Loucy (cell line): ENCODE measurements around the gene RAN.

ENCODE experiments used
- H2AFZ ChIP-seq: fragments of 200-600 bp; sonication (generic); 2 replicates; pipeline ENCODE4 v1.6.0; 2016; ENCODE audit warnings: antibody characterized with exemption, mild to moderate bottlenecking, low read length, moderate library complexity
- H3F3A ChIP-seq: fragments of 200-600 bp; 2 replicates; pipeline ENCODE4 v1.6.0; 2016; ENCODE audit warnings: antibody characterized with exemption, low read depth, mild to moderate bottlenecking
- H3K27me3 ChIP-seq: fragments of 200-600 bp; sonication (generic); 2 replicates; pipeline ENCODE4 v1.6.1; 2014; ENCODE audit warnings: low read length, mild to moderate bottlenecking; ENCODE audit not compliant: insufficient read depth, poor library complexity, severe bottlenecking
- H3K36me3 ChIP-seq: fragments of 200-600 bp; sonication (generic); 2 replicates; pipeline ENCODE4 v1.6.1; 2016; ENCODE audit warnings: low read length; ENCODE audit not compliant: insufficient read depth
- H3K4me1 ChIP-seq: fragments of 200-600 bp; sonication (generic); 2 replicates; pipeline ENCODE4 v1.5.1; 2014; ENCODE audit warnings: low read length, mild to moderate bottlenecking; ENCODE audit not compliant: insufficient read depth, poor library complexity, severe bottlenecking
- H3K4me2 ChIP-seq: fragments of 200-600 bp; sonication (generic); 2 replicates; pipeline ENCODE4 v1.6.0; 2014; ENCODE audit warnings: antibody characterized with exemption, low read length, low read depth, mild to moderate bottlenecking; ENCODE audit not compliant: poor library complexity, severe bottlenecking
- H3K4me3 ChIP-seq: fragments of 200-600 bp; sonication (generic); 2 replicates; pipeline ENCODE4 v1.5.1; 2014; ENCODE audit warnings: low read length, mild to moderate bottlenecking, mixed read lengths; ENCODE audit not compliant: poor library complexity, severe bottlenecking
- H3K79me2 ChIP-seq: fragments of 200-600 bp; sonication (generic); 2 replicates; pipeline ENCODE4 v1.6.1; 2014; ENCODE audit warnings: low read length; ENCODE audit not compliant: insufficient read depth
- H3K9ac ChIP-seq: fragments of 200-600 bp; sonication (generic); 2 replicates; pipeline ENCODE4 v1.6.0; 2014; ENCODE audit warnings: mild to moderate bottlenecking, low read depth, low read length, moderate library complexity; ENCODE audit not compliant: poor library complexity, severe bottlenecking
- H3K9me2 ChIP-seq: fragments of 200-600 bp; sonication (generic); replicated peaks from 2 replicates; pipeline ENCODE4 v1.6.1; 2016; ENCODE audit warnings: low read depth, low read length, mixed read lengths
- H3K9me3 ChIP-seq: fragments of 200-600 bp; sonication (generic); 2 replicates; pipeline ENCODE4 v1.6.1; 2014; ENCODE audit warnings: mild to moderate bottlenecking, antibody characterized with exemption, low read length, low read depth; ENCODE audit not compliant: insufficient read depth
- H4K20me1 ChIP-seq: fragments of 200-600 bp; sonication (generic); 2 replicates; pipeline ENCODE4 v1.6.0; 2014; ENCODE audit warnings: antibody characterized with exemption, low read length, mild to moderate bottlenecking; ENCODE audit not compliant: insufficient read depth, poor library complexity, severe bottlenecking
- CTCF ChIP-seq: fragments of 200-600 bp; sonication (generic); conservative IDR thresholded peaks from 2 replicates; pipeline ENCODE4 v1.5.1; 2014; ENCODE audit warnings: mild to moderate bottlenecking, antibody characterized with exemption, low read length
- EZH2phosphoT487 ChIP-seq: fragments of 200-600 bp; IDR thresholded peaks from 2 replicates; pipeline ENCODE4 v1.6.1; 2018; ENCODE audit warnings: antibody characterized with exemption, mild to moderate bottlenecking, moderate library complexity, borderline replicate concordance

Gene RAN

GRCh38 chr12:130911933-130912332 is 40.1 kb downstream of the RAN start:
- no peaks in the 10 kb centered on the region for H3K79me2 ChIP-seq
- no peaks in the 10 kb centered on the region for H3F3A ChIP-seq
- no peak overlapping the region for H2AFZ ChIP-seq
- H3K9me3 ChIP-seq: peaks cover 15% of the 10 kb centered on the region; the same call in 1 of the 2 replicates
- H3K9me2 ChIP-seq: no peaks in the 10 kb centered on the region
- no peaks in the 10 kb centered on the region for H3K4me1 ChIP-seq
- H3K9ac ChIP-seq: no peak overlapping the region
- no peaks in the 10 kb centered on the region for H3K27me3 ChIP-seq
- no peaks in the 10 kb centered on the region for H3K36me3 ChIP-seq
- TF ChIP-seq CTCF (no peak), EZH2phosphoT487 (no peak)
- no peaks in the 10 kb centered on the region for H4K20me1 ChIP-seq
- H3K4me3 ChIP-seq: no peak overlapping the region
- H3K4me2 ChIP-seq: no peak overlapping the region

DNA sequence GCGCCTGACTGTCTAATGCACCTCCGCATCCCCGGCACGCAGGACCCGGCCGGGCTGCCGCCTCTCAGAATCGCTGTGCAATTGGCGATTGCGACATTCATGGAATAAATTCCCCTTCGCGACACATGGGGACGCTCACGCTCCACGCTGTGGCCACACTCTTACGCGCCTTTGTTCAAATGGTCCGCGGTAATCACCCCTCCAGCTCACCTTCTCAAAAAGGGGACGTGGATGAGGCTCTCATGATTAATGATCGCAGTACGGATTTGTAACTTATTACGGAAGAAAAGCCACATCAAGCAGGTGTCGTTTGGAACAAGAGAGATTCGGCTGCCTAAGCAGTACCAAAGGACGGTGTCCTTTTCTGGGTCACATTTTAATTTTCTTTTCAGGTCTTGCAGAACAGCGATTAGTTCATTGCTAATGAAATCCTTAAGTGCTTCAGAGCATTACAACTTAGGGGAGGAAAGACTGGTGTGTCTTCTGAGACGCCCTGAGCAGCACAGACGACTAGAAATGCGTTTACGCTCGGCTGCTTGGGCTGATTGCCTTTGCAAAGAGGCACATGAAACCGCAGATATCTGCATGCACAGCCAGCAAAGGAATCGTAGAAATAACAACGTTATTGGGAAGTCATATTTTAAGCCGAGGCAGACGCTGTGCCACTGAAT is 44.5 kb downstream of the RAN start:
- Histone ChIP-seq H3K9ac (no peak overlapping the region), H3K9me2 (no peaks in the 10 kb centered on the region), H3K79me2 (no peaks in the 10 kb centered on the region), H3F3A (no peaks in the 10 kb centered on the region), H3K4me1 (no peaks in the 10 kb centered on the region), H3K4me3 (no peak overlapping the region), H2AFZ (no peak overlapping the region), H3K27me3 (no peaks in the 10 kb centered on the region), H3K9me3 (peaks cover 8% of the 10 kb centered on the region; the same call in 1 of the 2 replicates), H3K36me3 (no peaks in the 10 kb centered on the region), H4K20me1 (no peaks in the 10 kb centered on the region), H3K4me2 (no peak overlapping the region)
- TF ChIP-seq CTCF (no peak), EZH2phosphoT487 (no peak)

DNA sequence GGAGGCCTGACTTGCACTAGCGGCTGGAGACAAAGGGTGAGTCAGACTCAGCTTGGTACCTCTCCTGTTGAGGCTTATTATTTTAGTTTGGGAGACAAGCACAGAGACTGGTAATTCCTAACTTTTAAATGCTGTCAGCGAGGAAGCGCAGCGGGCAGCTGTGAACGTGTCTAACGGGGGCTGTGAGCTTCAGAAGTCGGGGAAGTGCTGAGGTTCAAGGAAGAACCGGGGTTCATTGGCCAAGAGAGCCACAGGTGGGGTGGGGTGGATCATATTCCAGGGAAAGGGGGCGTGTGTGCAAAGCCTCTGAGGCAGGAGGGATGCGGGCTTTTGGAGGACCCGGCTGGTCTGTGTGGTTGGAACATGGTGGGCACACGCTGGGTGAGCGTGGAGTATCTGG is 45.7 kb downstream of the RAN start:
- no peaks in the 10 kb centered on the region for H3K36me3 ChIP-seq
- H3K9ac ChIP-seq: no peak overlapping the region
- H3K9me3 ChIP-seq: no peaks in the 10 kb centered on the region; the same call in 1 of the 2 replicates
- no peak overlapping the region for H2AFZ ChIP-seq
- no peak for TF ChIP-seq EZH2phosphoT487
- H3K27me3 ChIP-seq: no peaks in the 10 kb centered on the region
- no peaks in the 10 kb centered on the region for H3K79me2 ChIP-seq
- H3K4me2 ChIP-seq: no peak overlapping the region
- no peaks in the 10 kb centered on the region for H3K9me2 ChIP-seq
- no peaks in the 10 kb centered on the region for H3K4me1 ChIP-seq
- no peaks in the 10 kb centered on the region for H4K20me1 ChIP-seq
- H3K4me3 ChIP-seq: no peak overlapping the region
- no peaks in the 10 kb centered on the region for H3F3A ChIP-seq

DNA sequence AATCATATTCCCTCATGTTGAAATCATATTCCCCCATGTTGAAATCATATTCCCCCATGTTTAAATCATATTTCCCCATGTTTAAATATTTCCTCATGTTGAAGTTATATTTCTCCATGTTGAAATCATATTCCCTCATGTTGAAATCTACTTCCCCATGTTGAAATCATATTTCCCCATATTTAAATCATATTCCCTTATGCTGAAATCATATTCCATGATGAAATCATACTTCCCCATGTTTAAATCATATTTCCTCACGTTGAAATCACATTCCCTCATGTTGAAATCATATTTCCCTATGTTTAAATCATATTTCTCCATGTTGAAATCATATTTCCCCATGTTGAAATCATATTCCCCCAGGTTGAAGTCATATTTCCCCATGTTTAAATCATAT is 47.2 kb downstream of the RAN start:
- Histone ChIP-seq H3F3A (no peaks in the 10 kb centered on the region), H3K9me3 (no peaks in the 10 kb centered on the region; the same call in 1 of the 2 replicates), H3K27me3 (no peaks in the 10 kb centered on the region)

More for the DNA sequence above, 47.2 kb downstream of the RAN start:
- Histone ChIP-seq H3K79me2 (no peaks in the 10 kb centered on the region), H3K9ac (no peak overlapping the region), H3K4me2 (no peak overlapping the region), H3K36me3 (no peaks in the 10 kb centered on the region), H3K9me2 (no peaks in the 10 kb centered on the region), H3K4me1 (no peaks in the 10 kb centered on the region), H2AFZ (no peak overlapping the region), H4K20me1 (no peaks in the 10 kb centered on the region), H3K4me3 (no peak overlapping the region)
- TF ChIP-seq EZH2phosphoT487 (no peak), CTCF (no peak)
